Left lobe of liver (tissue), 2 donors: Measurements from ENCODE around the gene ITM2C. TPM values are rescaled to one million over a fixed set of nuclear protein-coding genes. Genes with fewer than 3 reads are reported as not detected.

ENCODE experiments used
- ATAC-seq: fragments of 200-7000 bp; cut with Tn5 transposase; one replicate; pipeline ENCODE4 v1.9.1; 2020; ENCODE audit warnings: mild to moderate bottlenecking, moderate library complexity
- DNase-seq: peaks from one replicate; pipeline ENCODE4 v3.0.0-alpha.2; 2020; ENCODE audit warnings: low spot score
- total RNA-seq: library from RNA; stranded (reverse); gene quantifications from one replicate; pipeline ENCODE4 v1.2.1, GENCODE V29; 2021
- donor health status: DM: no; HTN: no; CAD: no; lungs with moderate emphysema.
- donor health status: DM: no; HTN: yes; CAD: no.

ITM2C gene
- total RNA-seq, 1 donor from 2014 or later: 14.2 TPM

DNA sequence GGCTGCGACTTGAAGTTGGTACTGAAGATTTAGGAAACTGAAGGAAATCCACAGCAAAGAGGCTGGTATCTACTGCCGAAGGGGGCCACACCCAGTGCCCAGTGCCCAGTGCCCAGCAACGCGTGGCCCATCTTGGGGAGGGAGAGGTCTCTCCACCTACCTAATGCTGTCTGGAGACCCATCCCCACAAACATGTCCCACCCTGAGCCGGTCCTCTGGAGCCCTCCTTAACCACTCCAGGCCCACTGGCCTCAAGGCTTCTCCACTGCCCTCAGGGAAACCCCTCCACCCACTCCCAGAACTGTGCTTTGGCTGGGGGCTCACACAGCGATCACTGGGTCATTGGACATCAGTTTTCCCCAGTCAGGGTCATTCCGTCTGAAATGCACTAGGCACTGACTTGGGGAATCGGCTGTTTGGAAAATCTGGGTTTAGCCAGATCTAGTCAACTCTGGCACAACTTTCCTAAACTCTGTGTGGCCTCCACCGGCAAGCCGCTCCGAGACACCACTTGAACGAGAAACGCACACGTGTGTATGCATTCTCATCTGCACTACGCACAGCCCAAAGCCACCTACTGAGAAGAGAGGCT is 40.2 kb downstream of the ITM2C start:
- peak; percentile 29 for DNase-seq

DNA sequence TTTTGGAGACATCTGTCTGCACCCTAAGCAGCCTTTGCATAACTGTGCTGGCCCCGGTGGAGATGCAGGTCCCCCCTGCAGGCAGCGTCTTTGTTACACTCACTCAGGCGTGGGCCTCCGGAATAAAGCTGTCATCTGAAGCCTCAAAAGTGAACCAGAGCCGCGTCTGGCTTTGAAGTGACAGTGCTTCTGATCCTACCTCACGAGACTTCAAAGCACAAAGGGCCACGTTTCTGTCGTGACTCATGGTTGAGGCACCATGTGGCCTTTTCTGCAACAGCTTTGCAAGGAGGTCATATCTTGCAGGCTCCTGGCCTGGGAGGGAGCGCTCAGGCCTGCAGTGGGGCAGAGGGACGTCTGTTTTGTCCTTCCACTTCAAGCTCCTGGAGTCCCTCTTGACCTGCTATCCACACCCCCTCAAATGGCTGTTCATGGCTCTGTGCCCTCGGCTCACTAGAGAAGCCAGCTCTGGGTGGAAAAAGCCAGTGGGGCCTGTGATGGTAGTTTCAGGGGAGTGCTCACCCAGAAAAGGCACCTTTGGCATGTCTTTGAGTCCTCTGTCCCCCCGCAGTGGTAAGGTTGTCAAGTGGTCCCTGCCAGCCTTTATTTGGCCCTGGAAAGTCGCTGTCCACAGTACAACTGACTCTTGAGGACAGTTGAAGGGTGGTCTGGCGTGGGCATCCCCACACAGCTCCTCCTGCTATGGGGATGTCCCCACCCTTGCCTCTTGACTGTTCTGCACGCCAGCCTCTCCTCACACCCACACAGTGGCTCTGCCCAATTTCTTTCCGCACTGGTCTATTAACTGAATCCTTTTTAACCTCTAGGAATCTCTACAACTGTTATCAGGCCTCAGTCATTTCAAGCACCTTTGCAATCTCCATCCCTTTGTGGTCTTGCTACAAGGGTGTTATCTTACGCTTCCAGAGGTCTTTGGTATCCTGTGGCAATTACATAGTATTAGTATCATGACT is 41.0 kb downstream of the ITM2C start:
- no peak for ATAC-seq
- DNase-seq: peak; percentile 30

More for the DNA sequence above, 40.2 kb downstream of the ITM2C start:
- no peak for ATAC-seq

DNA sequence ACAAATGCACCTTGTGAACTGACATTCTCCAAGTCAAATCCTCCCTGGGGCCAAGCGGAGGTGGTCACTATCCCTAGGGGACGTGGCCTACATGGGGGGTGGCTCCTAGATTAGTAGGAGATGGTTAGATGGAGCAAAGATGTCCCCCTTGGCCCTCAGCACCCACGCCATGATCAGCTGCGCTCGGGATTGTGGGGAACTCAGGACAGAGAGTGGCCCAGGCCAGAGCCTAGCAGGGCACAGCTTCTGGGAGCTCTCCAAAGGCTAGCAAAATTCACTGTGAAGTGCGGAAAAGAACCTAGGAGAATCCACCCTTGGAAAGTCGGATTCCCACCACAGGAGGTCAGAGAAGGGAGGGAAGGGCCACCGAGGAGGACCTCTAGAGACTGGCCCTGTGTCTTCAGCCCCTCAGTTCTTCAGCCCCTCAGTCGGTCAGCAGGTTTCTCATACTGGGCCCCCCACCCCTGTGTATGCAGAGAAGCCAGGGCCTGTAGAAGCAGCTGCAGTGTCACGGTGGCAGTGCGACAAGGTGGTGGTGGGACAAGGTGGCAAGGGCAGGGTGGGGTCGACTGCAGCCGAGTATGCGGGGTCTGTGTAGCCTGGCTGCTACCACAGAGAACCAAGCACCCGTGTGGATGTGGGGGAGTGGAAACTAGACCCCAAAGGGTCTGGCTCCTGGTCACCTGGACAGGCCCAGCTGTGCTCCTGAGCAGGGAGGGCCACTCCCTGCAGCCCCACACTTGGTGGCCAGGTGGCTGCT is 41.9 kb downstream of the ITM2C start:
- DNase-seq (peak; percentile 41), ATAC-seq (no peak)

DNA sequence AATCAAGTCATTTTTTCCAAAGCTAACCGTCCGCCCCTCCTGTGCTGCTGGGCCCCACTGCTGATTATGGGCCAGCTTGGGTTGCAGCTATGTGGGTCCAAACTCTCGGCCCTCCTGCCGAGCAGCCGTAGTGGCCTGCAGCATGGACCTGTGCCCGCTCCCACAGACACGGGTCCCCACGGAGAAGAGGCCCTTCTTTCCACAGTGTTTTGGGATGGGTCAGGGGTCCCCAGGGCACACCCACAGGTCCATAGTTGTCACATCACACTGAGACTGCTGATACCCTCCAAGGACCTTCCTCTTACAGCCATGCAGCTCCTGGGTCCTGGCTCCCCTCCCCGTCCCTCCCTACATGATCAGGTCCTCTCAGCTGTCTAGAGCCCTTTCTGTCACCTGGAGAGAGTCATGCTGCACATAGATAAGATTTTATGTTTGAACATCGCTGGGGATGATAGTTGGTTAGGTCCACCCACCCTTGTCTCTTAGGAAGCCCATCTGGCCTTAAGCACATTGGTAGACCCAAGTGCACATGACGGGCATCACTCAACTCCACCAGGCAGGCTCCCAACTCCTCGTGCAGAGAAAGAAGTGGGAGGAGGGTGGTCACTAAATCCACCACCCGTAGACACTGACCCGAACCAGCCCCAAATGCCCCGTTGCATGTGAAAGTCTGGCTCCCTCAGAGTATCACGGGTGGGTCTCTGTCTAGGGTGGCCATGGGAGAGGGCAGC is 42.8 kb downstream of the ITM2C start:
- ATAC-seq (no peak), DNase-seq (no peak)

DNA sequence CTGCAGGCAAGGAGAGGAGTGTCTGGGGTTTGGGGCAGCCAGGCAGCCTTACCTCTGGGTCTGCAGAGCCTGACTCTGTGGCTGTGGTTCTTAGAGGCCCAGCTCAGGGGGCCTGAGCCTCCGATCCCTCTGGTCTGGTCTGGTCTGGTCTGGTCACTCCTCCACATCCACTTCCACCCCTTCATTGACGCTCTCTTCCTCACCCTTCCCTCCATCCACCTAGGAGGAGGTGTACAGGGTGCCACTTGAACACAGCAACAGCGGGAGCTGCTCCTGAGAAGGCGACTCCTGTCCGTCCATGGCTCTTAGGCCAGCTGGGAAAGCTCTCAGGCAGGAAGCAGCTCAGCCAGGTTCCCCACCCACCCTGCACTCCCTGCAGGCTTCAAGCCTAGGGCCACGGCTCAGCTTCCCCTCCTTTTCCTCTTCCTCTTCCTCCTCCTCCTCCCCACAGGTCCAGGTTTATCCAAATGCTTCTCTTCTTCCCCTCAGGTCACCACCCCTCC is 43.4 kb downstream of the ITM2C start:
- ATAC-seq: no peak
- peak; percentile 34 for DNase-seq

DNA sequence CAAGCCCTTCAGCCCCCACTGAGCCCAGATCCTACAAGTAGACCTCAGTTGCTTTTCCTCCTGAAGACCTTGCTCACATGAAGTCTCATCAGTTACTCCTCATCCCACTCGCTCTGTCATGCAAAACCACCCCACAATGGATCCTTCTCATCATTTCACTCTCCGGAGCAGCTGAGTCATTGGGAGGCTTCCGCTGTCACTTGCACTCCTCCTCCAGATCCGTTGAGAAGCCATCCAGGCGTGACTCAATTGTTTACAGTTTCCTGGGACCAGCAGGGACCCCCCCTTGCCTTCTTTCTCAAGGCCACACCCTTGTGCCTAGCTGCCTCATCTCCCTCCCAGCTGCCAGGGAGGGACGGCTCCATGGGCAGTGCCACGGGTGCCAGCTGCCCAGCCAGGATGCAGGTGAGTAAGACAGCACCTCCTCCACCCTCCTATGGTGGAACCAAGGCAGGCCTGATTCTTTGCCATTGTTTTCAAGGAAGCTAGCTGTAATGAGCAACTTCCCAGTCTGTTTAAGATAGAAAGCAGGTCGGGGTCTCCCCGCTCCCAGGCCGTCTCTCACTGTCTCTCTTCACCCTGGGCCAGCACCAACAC is 44.0 kb downstream of the ITM2C start:
- DNase-seq (no peak), ATAC-seq (no peak)

DNA sequence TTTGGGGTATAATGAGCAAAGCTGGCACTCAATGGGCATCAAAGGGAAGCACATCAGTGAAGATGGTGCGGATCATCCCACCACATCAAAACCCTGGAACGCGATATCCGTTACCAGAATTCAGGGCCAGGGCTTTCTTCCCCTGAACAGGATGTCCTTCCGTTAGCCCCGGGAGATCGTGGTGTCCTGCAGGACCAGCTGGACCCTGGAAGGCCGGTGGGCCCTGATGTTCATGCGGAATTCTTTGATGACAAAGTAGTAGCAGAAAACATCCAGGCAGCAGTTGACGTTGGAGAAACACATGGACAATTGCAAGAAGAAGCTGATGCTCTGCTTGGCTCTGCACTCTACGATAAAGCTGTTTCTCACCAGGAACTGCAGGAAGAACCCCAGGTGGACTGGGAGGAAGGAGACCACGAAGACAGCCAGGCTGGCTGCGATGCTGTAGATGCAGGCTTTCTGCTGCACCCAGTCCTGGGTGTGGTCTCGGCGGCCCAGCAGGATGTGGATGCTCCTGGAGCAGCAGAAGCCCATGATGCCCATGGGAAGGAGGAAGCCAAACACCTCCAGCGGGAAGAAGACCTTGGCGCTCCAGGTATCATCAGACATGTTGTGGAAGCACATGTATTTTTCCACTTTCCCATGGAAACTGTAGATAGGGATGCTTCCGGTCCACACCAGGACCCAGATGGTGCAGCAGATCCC is 45.3 kb downstream of the ITM2C start:
- ATAC-seq (no peak), DNase-seq (no peak)

DNA sequence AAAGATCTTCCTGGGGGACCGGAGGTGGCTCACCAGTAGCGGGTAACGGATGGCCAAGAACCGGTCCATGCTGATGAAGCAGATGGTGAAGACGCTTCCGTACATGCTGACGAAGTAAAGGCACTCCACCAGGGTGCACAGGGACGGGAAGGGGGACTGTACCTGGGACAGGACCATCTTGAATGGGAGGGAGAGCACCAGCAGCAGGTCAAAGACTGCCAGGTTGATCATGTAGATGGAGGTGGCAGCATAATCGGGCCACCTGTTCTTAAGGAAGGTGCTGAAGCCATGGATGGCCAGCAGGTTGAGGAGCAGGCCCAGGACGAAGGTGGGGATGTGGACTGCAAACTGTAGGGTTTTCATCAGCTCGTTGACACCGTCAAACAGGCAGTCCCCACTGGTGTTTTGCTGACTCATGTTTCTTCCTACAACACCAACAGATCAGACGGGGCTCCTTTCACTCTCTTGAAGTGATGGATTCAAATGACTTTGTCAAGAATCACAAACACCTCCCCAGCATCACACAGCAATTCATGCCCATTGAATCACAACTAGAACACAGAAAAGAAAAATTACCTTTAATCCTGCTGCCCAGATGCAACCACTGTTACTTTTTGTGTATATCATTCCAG is 45.9 kb downstream of the ITM2C start:
- no peak for ATAC-seq
- DNase-seq: no peak

DNA sequence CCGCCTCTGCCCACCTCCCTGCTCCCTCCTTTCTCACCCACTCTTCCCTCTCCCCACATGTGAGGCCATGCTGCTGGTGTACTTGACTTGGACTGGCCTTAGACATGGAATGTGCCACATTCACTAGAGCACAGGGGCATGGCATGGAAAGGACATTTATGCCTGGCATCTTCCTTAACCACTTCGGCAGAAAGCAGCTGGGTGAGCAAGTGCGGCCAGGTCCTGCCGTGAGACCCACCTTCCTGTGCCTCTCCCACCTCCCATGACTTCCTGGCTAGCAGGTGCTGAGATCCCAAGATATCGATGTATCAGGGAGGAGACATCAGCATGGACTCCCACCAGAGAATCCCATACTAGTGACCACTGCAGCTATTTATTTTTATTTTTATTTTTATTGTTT is 47.3 kb downstream of the ITM2C start:
- ATAC-seq (no peak), DNase-seq (no peak)

DNA sequence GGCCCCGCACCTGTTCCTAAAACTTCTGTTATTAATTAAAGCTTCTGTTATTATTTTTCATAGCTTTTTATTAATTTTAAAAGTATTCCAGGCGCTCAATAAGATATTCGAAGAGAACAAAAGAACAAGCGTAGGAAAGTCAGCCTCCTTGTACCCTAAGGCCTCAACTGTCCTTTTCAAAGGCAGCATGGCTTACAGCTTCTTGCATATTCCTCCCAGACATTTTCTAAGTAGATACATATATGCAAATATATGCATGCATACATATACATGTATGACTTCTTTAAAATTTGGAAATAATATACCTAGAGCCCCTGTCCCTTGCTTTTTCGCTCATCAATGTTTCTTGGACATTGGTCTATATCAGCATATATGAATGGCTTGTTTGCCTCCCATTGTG is 48.0 kb downstream of the ITM2C start:
- ATAC-seq: no peak
- no peak for DNase-seq

DNA sequence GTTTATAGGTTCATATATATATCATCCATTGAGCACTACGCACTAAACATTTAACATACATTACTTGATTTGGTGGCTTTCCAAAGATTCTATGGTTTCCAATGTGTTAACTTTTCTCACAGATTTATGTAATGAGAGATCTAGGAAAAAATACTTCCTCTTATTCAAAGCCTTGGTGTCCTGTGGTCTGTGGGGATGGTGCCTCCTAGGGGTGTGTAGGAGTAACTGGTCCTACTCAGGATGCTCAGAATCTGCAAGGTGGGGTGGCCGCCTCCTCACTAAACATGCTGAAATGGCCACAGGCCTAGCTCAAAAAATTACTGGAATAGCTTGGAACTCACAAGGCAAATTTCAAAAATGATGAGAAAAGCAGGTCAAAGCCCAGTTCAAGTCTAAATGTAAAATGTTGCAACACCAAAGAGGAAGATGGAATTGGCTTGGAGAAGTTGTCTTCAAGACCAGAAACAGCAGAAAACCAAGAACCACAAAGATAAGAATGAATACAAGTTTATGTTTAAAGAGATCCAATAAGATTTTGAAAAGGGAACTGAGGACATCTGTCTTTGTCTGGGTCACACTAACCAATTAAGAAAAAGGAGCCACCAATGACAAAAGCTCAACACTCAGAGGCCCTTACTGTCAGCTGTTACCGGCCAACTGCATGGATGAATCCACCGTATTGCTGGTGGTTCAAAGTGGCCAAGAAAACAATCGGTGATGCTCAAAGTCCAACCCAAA is 48.8 kb downstream of the ITM2C start:
- ATAC-seq (no peak), DNase-seq (no peak)

DNA sequence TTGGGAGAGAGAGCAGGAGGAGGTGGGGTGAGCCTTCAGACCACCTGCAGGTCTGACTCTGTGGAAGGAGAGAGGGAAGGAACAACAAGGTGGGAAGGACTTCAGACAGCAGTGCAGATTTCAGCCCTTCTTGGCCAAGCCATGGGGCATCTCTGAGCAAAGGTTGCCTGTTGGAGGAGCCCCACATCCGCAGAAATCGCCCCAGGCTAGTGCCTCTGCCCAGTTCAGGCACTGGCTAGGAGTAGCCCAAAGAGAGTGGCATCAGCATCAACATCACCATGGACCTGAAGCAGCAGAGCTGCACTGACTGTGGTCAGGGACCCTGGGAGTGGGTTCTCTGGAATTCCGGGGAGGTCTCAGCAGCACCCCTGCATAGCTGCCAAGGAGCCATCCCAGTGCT is 50.1 kb downstream of the ITM2C start:
- no peak for DNase-seq
- ATAC-seq: no peak

DNA sequence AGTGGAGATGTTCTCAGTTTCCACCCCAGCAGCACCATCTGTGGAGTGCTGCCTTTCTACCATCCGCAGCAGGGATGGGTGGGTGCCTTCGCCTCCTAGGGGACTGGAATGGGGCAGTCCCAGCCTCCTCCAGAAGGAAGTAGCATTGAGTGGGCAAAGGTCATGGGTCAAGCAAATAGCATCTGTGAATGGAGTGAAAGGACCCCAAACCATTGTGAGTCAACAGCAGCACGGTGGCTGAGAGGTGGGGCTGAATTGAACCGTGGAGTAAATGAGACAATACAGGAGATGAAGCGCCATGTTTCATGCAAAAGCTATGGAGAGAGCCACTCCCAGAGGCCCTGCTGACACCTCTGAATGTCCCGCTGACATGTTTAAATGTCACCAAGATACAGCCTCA is 50.6 kb downstream of the ITM2C start:
- no peak for DNase-seq
- no peak for ATAC-seq

DNA sequence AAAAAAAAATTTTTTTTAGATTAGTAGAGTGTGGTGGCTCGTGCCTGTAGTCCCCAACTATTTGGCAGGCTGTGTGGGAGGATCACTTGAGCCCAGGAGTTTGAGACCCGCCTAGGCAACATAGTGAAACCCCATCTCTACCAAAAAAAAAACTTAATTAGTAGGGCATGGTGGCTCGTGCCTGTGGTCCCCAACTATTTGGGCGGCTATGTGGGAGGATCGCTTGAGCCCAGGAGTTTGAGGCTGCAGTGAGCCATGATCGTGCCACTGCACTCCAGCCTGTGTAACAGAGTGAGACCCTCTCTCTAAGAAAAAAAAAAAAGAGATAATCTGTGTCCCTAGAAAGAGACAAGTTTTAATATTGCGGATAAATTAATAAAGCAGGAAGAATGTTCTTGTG is 51.5 kb downstream of the ITM2C start:
- DNase-seq: no peak
- ATAC-seq: no peak

DNA sequence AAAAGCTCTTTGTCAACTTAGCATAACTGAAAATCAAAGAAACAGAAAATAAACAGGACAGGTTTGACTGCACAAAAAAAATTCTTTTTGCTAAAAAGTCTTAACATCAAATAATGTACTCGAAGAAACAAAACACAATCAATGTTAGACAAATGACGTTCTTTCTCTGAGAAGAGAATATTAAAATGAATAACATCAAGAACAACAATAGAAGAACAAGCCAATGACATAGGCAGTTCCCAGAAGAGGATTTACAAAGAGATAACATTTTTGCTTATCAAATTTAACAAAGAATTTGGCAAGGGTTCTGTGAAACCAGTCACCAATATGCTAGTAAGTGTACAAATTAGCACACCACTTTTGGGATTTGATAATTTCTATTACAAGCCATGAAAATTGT is 54.5 kb downstream of the ITM2C start:
- DNase-seq (no peak), ATAC-seq (no peak)

DNA sequence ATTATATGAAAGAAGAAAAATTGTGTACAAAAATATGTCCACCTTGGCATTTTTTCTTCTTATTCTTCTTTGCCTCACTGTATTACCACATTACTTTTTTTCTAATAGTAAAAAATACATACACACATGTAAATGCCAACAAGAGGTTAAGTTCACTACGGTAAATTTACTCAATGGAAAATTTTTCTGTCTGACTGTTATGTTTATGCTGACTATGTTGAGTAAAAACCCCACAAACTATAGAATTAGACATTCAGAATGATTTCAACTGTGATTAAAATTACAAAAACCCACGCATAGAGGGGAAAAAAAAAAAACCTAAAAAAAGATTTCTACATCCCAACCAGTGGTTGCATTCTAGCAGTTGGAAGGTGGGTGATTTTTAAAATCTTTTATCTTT is 54.9 kb downstream of the ITM2C start:
- no peak for ATAC-seq
- DNase-seq: no peak

DNA sequence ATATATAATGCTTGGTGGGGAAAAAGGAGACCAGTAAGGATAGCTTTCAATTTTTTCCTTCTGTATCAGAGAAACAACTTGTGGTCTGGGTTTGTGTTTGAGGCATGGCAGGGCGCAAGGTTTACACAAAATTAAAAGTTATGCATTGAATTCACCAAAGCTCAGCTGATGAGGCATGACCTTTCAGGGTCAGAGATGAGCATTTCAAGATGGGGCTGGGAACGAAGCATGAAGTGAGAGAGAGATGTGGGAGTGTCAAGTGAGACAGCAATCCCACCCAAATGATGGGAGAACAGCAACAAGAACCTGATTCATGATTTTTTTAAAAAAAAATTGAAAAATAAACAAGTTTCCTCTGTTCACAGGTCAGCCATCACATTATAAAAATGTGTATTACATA is 55.4 kb downstream of the ITM2C start:
- ATAC-seq: no peak
- DNase-seq: peak; percentile 7

DNA sequence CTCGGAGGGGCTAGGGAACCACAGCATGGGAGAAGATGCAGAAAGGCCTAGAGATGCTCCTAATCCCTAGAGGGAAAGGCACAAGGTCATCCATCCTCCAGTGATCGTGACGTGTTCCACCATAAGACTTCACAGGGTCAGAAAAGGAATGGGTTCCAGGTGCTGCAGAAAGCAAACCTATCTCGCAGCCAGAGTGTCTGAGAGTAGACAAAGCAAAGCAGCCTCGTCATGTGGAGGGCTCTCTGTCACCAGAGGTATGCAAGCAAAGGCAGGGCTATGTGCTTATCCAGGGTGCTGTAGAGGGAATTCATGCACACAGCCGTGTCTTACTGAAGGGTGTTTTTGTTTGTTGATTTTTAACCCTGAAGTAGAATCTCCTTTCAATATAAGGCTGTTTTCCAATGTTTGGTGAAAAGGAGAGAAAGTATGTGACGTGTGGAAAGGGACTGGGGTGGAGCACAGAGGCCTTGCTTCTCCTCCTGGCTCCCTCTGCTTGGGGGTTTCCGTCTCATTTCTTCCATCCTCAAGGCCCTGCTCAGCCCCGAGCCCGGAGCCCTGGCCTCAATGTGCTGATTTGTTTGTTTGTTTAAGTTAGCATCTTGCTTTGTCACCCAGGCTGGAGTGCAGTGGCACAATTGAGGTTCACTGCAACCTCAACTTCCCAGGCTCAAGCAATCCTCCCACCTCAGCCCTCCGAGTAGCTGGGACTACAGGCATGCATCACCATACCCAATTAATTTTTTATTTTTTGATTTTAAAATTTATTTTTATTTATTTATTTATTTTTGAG is 57.3 kb downstream of the ITM2C start:
- DNase-seq (peak; percentile 8), ATAC-seq (no peak)
